Panc1 (cell line): Measurements from ENCODE around the gene PROSER3. TPM values are rescaled to one million over a fixed set of nuclear protein-coding genes. Genes with fewer than 3 reads are reported as not detected.

Experiments used
- ATAC-seq: fragments of 200-7000 bp; cut with Tn5 transposase; 2 replicates; pipeline ENCODE4 v1.9.1; 2020; ENCODE audit warnings: mild to moderate bottlenecking, moderate library complexity
- BruUV-seq: library from RNA; stranded (reverse); fragments of 400-500 nt; replicated peaks from 2 replicates; lab custom pipeline; 2021; lab: Mats Ljungman, UMichigan
- CTCF ChIA-PET: fragments of 300-600 bp; sonication (Branson Sonifier 250); formaldehyde crosslinking; loops from one replicate; lab custom pipeline; 2022; ENCODE audit warnings: antibody characterized with exemption; lab: Charles Lee
- POLR2A ChIA-PET: fragments of 300-600 bp; sonication (Branson Sonifier 250); formaldehyde crosslinking; loops from one replicate; lab custom pipeline; 2022; ENCODE audit warnings: antibody characterized with exemption; lab: Charles Lee
- DNase-seq: peaks from one replicate; pipeline ENCODE4 v3.0.0-alpha.2; 2010; ENCODE audit warnings: low read depth, low spot score
- H3K27ac ChIP-seq: 2 replicates; pipeline ENCODE4 v1.5.1; 2011; ENCODE audit warnings: mild to moderate bottlenecking, low read length, inconsistent platforms
- H3K27me3 ChIP-seq: fragments of 200-500 bp; sonication (Bioruptor generic); 2 replicates; pipeline ENCODE4 v1.6.0; 2014; ENCODE audit warnings: low read length, inconsistent platforms; ENCODE audit not compliant: control insufficient read depth, insufficient read depth
- H3K36me3 ChIP-seq: fragments of 200-500 bp; sonication (Bioruptor generic); 2 replicates; pipeline ENCODE4 v1.5.1; 2014; ENCODE audit warnings: inconsistent platforms, mild to moderate bottlenecking, low read length, moderate library complexity; ENCODE audit not compliant: control insufficient read depth, insufficient read depth
- H3K4me1 ChIP-seq: 2 replicates; pipeline ENCODE4 v1.5.1; 2011; ENCODE audit warnings: inconsistent platforms, mild to moderate bottlenecking, low read length, moderate library complexity; ENCODE audit not compliant: control insufficient read depth, insufficient read depth
- H3K4me3 ChIP-seq, 2 experiments: 2 replicates each; pipeline ENCODE4 v1.5.1; 2011 to 2012; ENCODE audit warnings: low read depth in 2 of 2, low read length in 2 of 2, mild to moderate bottlenecking in 2 of 2, inconsistent platforms in 1 of 2, moderate library complexity in 1 of 2
- H3K9me3 ChIP-seq: fragments of 200-500 bp; sonication (Bioruptor generic); 2 replicates; pipeline ENCODE4 v1.5.1; 2014; ENCODE audit warnings: low read depth, mild to moderate bottlenecking, inconsistent platforms, low read length, moderate library complexity; ENCODE audit not compliant: control insufficient read depth, insufficient read depth
- POLR2AphosphoS5 ChIP-seq: IDR thresholded peaks from 2 replicates; pipeline ENCODE4 v1.6.1; 2012; ENCODE audit warnings: mild to moderate bottlenecking, low read depth, low read length, moderate library complexity
- SIN3A ChIP-seq: IDR thresholded peaks from 2 replicates; pipeline ENCODE4 v1.6.1; 2012; ENCODE audit warnings: low read depth, mild to moderate bottlenecking, low read length, moderate library complexity, borderline replicate concordance; ENCODE audit not compliant: insufficient read depth
- TCF7L2 ChIP-seq: IDR thresholded peaks from 2 replicates; pipeline ENCODE4 v1.6.1; 2011; ENCODE audit warnings: mild to moderate bottlenecking, low read depth, low read length, inconsistent platforms
- in situ Hi-C: cut with HindIII; loops from 2 replicates; pipeline ENCODE4 v1.10.0; 2016; ENCODE audit warnings: low sequenced_read_pairs, low pct_unique_long_range_greater_than_20kb
- intact Hi-C: fragments of 100-400 bp; cut with micrococcal nuclease; formaldehyde crosslinking; loops from one replicate; pipeline ENCODE4 v1.10.0; 2022; ENCODE audit not compliant: unreplicated experiment
- total RNA-seq: library from RNA; stranded (reverse); gene quantifications from one replicate; pipeline ENCODE4 v1.2.1, GENCODE V29; 2021; ENCODE audit not compliant: unreplicated experiment
- TF ChIP-seq, protein P1 (sequence below): fragments of 450-650 bp; IDR thresholded peaks from 2 replicates; pipeline ENCODE4 v1.5.1; 2017; ENCODE audit warnings: mild to moderate bottlenecking
- TF ChIP-seq, protein P2 (sequence below), 2 experiments: IDR thresholded peaks; 2 replicates each; pipeline ENCODE4 v1.6.1; 2011 to 2012; ENCODE audit warnings: low read depth in 2 of 2, control low read depth in 1 of 2, low read length in 1 of 2, mild to moderate bottlenecking in 1 of 2, moderate library complexity in 1 of 2; ENCODE audit not compliant: insufficient read depth in 1 of 2

Gene PROSER3
- total RNA-seq, 1 experiment from 2014 or later: 63.9 TPM

DNA sequence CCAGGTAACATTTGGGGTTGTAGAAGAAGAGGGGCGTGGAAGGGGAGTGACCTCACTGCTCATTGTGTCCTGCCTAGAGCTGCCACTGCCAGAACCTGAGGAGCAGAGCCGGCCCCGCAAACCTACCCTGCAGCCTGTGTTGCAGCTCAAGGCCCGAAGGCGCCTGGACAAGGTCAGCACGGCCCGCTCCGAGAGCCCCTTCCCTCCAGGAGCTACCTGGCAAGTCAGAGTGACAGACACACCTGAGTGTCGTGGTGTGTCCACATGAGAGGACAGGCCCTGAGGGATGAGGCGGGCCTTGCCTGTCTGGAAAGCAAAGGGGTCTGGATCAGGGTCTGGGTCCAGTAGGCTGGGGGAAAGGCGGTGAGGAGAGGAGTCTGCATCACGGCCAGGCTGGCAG is 33.4 kb upstream of the PROSER3 start:
- ChIA-PET CTCF (no interaction called here), POLR2A (interaction anchor here (0.5 kb wide), 1 partner anchor 786 kb away, joined by 5 read pairs; no protein-coding TSS in a partner anchor)
- Histone ChIP-seq H3K36me3 (peaks cover 30% of the 10 kb centered on the region), H3K4me3 (no peak overlapping the region), H3K9me3 (no peaks in the 10 kb centered on the region), H3K27ac (no peak overlapping the region), H3K27me3 (no peaks in the 10 kb centered on the region), H3K4me1 (peaks cover under 1% of the 10 kb centered on the region; the same call in 1 of the 2 replicates)
- DNase-seq (no peak), ATAC-seq (no peak)
- no TSS peak for BruUV-seq
- intact Hi-C loops (no loop called here), in situ Hi-C loops (no loop called here)
- TF ChIP-seq, protein P1, sequence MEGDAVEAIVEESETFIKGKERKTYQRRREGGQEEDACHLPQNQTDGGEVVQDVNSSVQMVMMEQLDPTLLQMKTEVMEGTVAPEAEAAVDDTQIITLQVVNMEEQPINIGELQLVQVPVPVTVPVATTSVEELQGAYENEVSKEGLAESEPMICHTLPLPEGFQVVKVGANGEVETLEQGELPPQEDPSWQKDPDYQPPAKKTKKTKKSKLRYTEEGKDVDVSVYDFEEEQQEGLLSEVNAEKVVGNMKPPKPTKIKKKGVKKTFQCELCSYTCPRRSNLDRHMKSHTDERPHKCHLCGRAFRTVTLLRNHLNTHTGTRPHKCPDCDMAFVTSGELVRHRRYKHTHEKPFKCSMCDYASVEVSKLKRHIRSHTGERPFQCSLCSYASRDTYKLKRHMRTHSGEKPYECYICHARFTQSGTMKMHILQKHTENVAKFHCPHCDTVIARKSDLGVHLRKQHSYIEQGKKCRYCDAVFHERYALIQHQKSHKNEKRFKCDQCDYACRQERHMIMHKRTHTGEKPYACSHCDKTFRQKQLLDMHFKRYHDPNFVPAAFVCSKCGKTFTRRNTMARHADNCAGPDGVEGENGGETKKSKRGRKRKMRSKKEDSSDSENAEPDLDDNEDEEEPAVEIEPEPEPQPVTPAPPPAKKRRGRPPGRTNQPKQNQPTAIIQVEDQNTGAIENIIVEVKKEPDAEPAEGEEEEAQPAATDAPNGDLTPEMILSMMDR: no peak
- TF ChIP-seq SIN3A (no peak), TCF7L2 (no peak), POLR2AphosphoS5 (no peak)
- TF ChIP-seq, protein P2, sequence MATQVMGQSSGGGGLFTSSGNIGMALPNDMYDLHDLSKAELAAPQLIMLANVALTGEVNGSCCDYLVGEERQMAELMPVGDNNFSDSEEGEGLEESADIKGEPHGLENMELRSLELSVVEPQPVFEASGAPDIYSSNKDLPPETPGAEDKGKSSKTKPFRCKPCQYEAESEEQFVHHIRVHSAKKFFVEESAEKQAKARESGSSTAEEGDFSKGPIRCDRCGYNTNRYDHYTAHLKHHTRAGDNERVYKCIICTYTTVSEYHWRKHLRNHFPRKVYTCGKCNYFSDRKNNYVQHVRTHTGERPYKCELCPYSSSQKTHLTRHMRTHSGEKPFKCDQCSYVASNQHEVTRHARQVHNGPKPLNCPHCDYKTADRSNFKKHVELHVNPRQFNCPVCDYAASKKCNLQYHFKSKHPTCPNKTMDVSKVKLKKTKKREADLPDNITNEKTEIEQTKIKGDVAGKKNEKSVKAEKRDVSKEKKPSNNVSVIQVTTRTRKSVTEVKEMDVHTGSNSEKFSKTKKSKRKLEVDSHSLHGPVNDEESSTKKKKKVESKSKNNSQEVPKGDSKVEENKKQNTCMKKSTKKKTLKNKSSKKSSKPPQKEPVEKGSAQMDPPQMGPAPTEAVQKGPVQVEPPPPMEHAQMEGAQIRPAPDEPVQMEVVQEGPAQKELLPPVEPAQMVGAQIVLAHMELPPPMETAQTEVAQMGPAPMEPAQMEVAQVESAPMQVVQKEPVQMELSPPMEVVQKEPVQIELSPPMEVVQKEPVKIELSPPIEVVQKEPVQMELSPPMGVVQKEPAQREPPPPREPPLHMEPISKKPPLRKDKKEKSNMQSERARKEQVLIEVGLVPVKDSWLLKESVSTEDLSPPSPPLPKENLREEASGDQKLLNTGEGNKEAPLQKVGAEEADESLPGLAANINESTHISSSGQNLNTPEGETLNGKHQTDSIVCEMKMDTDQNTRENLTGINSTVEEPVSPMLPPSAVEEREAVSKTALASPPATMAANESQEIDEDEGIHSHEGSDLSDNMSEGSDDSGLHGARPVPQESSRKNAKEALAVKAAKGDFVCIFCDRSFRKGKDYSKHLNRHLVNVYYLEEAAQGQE (IDR thresholded peaks at IDR 0.05; ENCODE audit: insufficient read depth in 1 of 2, low read depth in 2 of 2, low read length in 1 of 2): no peak

DNA sequence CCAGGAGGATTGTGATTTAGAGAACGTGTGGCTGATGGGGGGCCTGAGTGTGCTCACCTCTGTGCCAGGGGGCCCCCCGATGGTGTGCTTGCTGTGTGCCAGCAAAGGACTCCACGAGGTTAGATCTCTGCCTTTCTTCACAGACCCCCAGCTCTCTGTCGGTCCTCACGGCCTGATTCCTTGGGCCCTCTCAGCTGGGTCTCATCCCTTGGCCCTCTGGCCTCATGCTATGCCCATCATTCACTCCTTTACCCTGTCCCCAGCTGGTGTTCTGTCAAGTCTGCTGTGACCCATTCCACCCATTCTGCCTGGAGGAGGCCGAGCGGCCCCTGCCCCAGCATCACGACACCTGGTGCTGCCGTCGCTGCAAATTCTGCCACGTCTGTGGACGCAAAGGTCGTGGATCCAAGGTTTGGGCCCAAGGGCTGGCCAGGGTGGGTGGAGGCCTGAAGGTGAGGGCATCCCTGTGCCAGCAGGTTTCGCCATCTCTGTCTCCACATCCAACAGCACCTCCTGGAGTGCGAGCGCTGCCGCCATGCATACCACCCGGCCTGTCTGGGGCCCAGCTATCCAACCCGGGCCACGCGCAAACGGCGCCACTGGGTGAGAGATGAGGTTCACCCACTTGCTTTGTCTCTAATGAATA is 32.6 kb upstream of the PROSER3 start:
- no peak for ATAC-seq
- no peak for DNase-seq
- no peaks in the 10 kb centered on the region for H3K4me1 ChIP-seq
- no peaks in the 10 kb centered on the region for H3K9me3 ChIP-seq
- H3K27me3 ChIP-seq: no peaks in the 10 kb centered on the region
- H3K36me3 ChIP-seq: peaks cover 30% of the 10 kb centered on the region
- in situ Hi-C loops: no loop called here
- POLR2A ChIA-PET: interaction anchor here (0.5 kb wide), 1 partner anchor 787 kb away, joined by 5 read pairs; no protein-coding TSS in a partner anchor
- TF ChIP-seq, protein P2 (IDR thresholded peaks at IDR 0.05; ENCODE audit: insufficient read depth in 1 of 2, low read depth in 2 of 2, low read length in 1 of 2): no peak
- no peak for TF ChIP-seq TCF7L2
- no peak for TF ChIP-seq POLR2AphosphoS5
- no peak for TF ChIP-seq SIN3A
- TF ChIP-seq, protein P1: no peak
- no peak overlapping the region for H3K4me3 ChIP-seq
- no TSS peak for BruUV-seq
- no peak overlapping the region for H3K27ac ChIP-seq
- CTCF ChIA-PET: no interaction called here
- intact Hi-C loops: no loop called here
